A673 (cell line): ENCODE data around the gene TSR2. TPM values are rescaled to one million over a fixed set of nuclear protein-coding genes. Genes with fewer than 3 reads are reported as not detected.

Experiments
- total RNA-seq: library from RNA; stranded (reverse); gene quantifications from 2 replicates; pipeline ENCODE4 v1.2.3, GENCODE V29; 2021

Gene TSR2
- total RNA-seq, 1 experiment from 2014 or later: 40.8 TPM

Other genes with a start within 250 kb of the TSR2 start
- gene WNK3, start 82.4 kb upstream of the TSR2 start, total RNA-seq: 9.8 and 12.8 TPM in 2 replicates
- gene FGD1, start 55.8 kb downstream of the TSR2 start, total RNA-seq: 21.5 and 27.1 TPM in 2 replicates
- 71.8 and 89.3 TPM in 2 replicates for gene GNL3L, start 89.8 kb downstream of the TSR2 start, total RNA-seq